CD14-positive monocyte (primary cell): Measurements from ENCODE around the gene CRYBG1. TPM values are rescaled to one million over a fixed set of nuclear protein-coding genes. Genes with fewer than 3 reads are reported as not detected.
A peak's percentile ranks its signal among the peaks of the same experiment; 100 is the strongest.

ENCODE experiments used
- DNase-seq, 3 donors: peaks; one replicate each; pipeline ENCODE4 v3.0.0-alpha.2; 2011 to 2022
- H2AFZ ChIP-seq: 2 replicates; pipeline ENCODE4 v1.6.0; 2012; ENCODE audit warnings: mild to moderate bottlenecking, low read depth, low read length, inconsistent platforms; ENCODE audit not compliant: insufficient read depth, poor library complexity, severe bottlenecking
- H3K27ac ChIP-seq, 2 donors: 1 replicate in 1 of 2; 2 replicates in 1 of 2; pipeline ENCODE4 v1.5.1; 2012 to 2013; ENCODE audit warnings: low read length in 2 of 2, control low read depth in 1 of 2, inconsistent platforms in 1 of 2, low read depth in 1 of 2, mild to moderate bottlenecking in 1 of 2
- H3K27me3 ChIP-seq, 2 donors: one replicate each; pipeline versions ENCODE4 v1.6.0 to v1.6.1; 2011 to 2013; ENCODE audit warnings: low read length in 2 of 2; ENCODE audit not compliant: control insufficient read depth in 2 of 2, insufficient read depth in 2 of 2
- H3K36me3 ChIP-seq, 2 donors: replicated peaks in 1 of 2; 1 replicate in 1 of 2; 2 replicates in 1 of 2; pipeline versions ENCODE4 v1.5.1 to v1.6.1; 2012 to 2013; ENCODE audit warnings: low read length in 2 of 2, control low read depth in 1 of 2, inconsistent platforms in 1 of 2, mild to moderate bottlenecking in 1 of 2; ENCODE audit not compliant: insufficient read depth in 2 of 2, control insufficient read depth in 1 of 2
- H3K4me1 ChIP-seq, 2 donors: 1 replicate in 1 of 2; 2 replicates in 1 of 2; pipeline versions ENCODE4 v1.5.1 to v1.6.1; 2012 to 2013; ENCODE audit warnings: low read length in 2 of 2, control low read depth in 1 of 2, inconsistent platforms in 1 of 2, mild to moderate bottlenecking in 1 of 2, moderate library complexity in 1 of 2; ENCODE audit not compliant: insufficient read depth in 2 of 2, control insufficient read depth in 1 of 2
- H3K4me2 ChIP-seq: replicated peaks from 2 replicates; pipeline ENCODE3; 2012; ENCODE audit warnings: low read length, moderate library complexity, mild to moderate bottlenecking; ENCODE audit not compliant: poor library complexity, severe bottlenecking; ENCODE audit errors: extremely low read depth
- H3K4me3 ChIP-seq, 3 experiments: fragments of 200-600 bp in 1 of 3; sonication (generic) in 1 of 3; replicated peaks in 1 of 3; 1 replicate in 2 of 3; 2 replicates in 1 of 3; pipeline ENCODE4 v1.5.1; 2011 to 2013; ENCODE audit warnings: low read length in 3 of 3, mild to moderate bottlenecking in 3 of 3, control low read depth in 2 of 3, low read depth in 2 of 3, inconsistent platforms in 1 of 3, moderate library complexity in 1 of 3
- H3K79me2 ChIP-seq: 2 replicates; pipeline ENCODE4 v1.6.0; 2012; ENCODE audit warnings: mild to moderate bottlenecking, control low read depth, inconsistent platforms, low read length, moderate library complexity; ENCODE audit not compliant: insufficient read depth
- H3K9ac ChIP-seq: 2 replicates; pipeline ENCODE4 v1.6.0; 2017; ENCODE audit warnings: low read length, mild to moderate bottlenecking; ENCODE audit not compliant: insufficient read depth, poor library complexity, severe bottlenecking
- H3K9me3 ChIP-seq, 2 donors: replicated peaks in 1 of 2; 1 replicate in 1 of 2; 2 replicates in 1 of 2; pipeline versions ENCODE4 v1.5.1 to v1.6.1; 2012 to 2013; ENCODE audit warnings: low read length in 2 of 2, control low read depth in 1 of 2; ENCODE audit not compliant: control insufficient read depth in 1 of 2, insufficient read depth in 1 of 2
- H4K20me1 ChIP-seq: 2 replicates; pipeline ENCODE4 v1.6.0; 2012; ENCODE audit warnings: mild to moderate bottlenecking, low read length, control low read depth, moderate library complexity; ENCODE audit not compliant: insufficient read depth
- H3K27ac Mint-ChIP-seq, 7 donors: one replicate each; pipeline ENCODE4 v1.8.0; 2020; ENCODE audit warnings: mild to moderate bottlenecking in 7 of 7, mixed read lengths in 7 of 7, moderate library complexity in 6 of 7, inconsistent platforms in 2 of 7
- H3K27me3 Mint-ChIP-seq, 3 donors: one replicate each; pipeline ENCODE4 v1.8.0; 2021 to 2022; ENCODE audit warnings: low read depth in 3 of 3, mild to moderate bottlenecking in 3 of 3, mixed read lengths in 3 of 3, moderate library complexity in 3 of 3, inconsistent platforms in 1 of 3
- H3K36me3 Mint-ChIP-seq, 2 donors: one replicate each; pipeline ENCODE4 v1.8.0; 2020; ENCODE audit warnings: mixed read lengths in 2 of 2, inconsistent platforms in 1 of 2, mild to moderate bottlenecking in 1 of 2
- H3K4me1 Mint-ChIP-seq: one replicate; pipeline ENCODE4 v1.8.0; 2020; ENCODE audit warnings: mild to moderate bottlenecking, mixed read lengths
- H3K4me3 Mint-ChIP-seq, 2 donors: one replicate each; pipeline ENCODE4 v1.8.0; 2020; ENCODE audit warnings: mild to moderate bottlenecking in 2 of 2, mixed read lengths in 2 of 2, moderate library complexity in 1 of 2
- H3K9me3 Mint-ChIP-seq, 7 donors: one replicate each; pipeline ENCODE4 v1.8.0; 2020 to 2022; ENCODE audit warnings: mixed read lengths in 7 of 7, mild to moderate bottlenecking in 6 of 7, moderate library complexity in 6 of 7, inconsistent platforms in 2 of 7
- CTCF ChIP-seq: fragments of 200-600 bp; IDR thresholded peaks from one replicate; pipeline ENCODE4 v1.8.0; 2022; ENCODE audit warnings: antibody characterized with exemption, mild to moderate bottlenecking
- WGBS: methylation state at CpG from one replicate; pipeline ENCODE4 v1.1.5; 2013; ENCODE audit warnings: missing lambda C conversion rate; ENCODE audit not compliant: insufficient coverage; 5-methylcytosine and 5-hydroxymethylcytosine counted together
- intact Hi-C, 2 donors: fragments of 100-400 bp; cut with micrococcal nuclease; formaldehyde crosslinking; loops; one replicate each; pipeline versions ENCODE4 v1.15.0 to v1.15.1; 2023
- polyA plus RNA-seq, 3 donors: library from polyadenylated mRNA; depleted of rRNA in 1 of 3; unstranded in 2 of 3; stranded (reverse) in 1 of 3; fragments of 300-500 nt in 2 of 3; fragments of >200 nt in 1 of 3; fragmentation: Illumina TruSeq in 2 of 3; gene quantifications; 1 replicate in 2 of 3; 2 replicates in 1 of 3; pipeline ENCODE4 v1.2.3, GENCODE V29; 2012 to 2021

The CRYBG1 gene
- polyA plus RNA-seq, 3 donors: 7.9 to 11.9 (median 11.1) TPM

- Histone ChIP-seq H3K27me3 (no peaks in the 10 kb centered on the region), H3K4me1 (no peaks in the 10 kb centered on the region), H3K9me3 (no peaks in the 10 kb centered on the region), H3K9ac (no peak overlapping the region), H4K20me1 (no peaks in the 10 kb centered on the region), H3K27ac (no peak overlapping the region), H3K4me2 (no peak overlapping the region), H2AFZ (no peak overlapping the region), H3K4me3 (no peak overlapping the region), H3K36me3 (no peaks in the 10 kb centered on the region), H3K79me2 (no peaks in the 10 kb centered on the region)
- no peak overlapping the region for H3K4me3 Mint-ChIP-seq
- H3K9me3 Mint-ChIP-seq: peaks cover 0 to 5% (median 0%) of the 10 kb centered on the region in 7 donors
- peaks cover 16% of the 10 kb centered on the region for H3K4me1 Mint-ChIP-seq
- 93% methylated on average over 4 of the region's 7 CpGs for WGBS
- H3K27ac Mint-ChIP-seq: no peak overlapping the region
- TF ChIP-seq CTCF: no peak
- DNase-seq: no peak
- H3K36me3 Mint-ChIP-seq: no peaks in the 10 kb centered on the region
- intact Hi-C loops: no loop called here
- peaks cover 0 to 4% (median 0%) of the 10 kb centered on the region in 3 donors for H3K27me3 Mint-ChIP-seq
These were observed 97.8 kb downstream of the CRYBG1 start for GRCh38 chr6:106458021-106458986.

DNA sequence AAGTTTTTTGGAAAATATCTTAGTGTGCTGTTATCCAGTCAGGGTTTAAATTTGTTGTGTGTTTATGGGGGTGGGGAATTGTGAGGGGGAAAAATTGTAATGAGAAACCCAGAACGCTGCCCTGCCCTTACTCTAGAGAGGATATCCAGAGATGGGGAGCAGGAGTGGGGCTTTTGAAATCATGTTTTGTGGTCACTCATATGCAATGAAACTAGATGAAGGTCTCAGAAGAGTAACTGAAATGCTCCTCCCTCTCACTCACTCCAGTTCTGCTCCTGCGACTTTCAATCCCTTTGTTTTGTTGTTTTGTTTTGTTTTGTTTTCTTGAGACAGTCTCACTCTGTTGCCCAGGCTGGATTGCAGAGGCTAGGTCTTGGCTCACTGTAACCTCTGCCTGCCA lies 100.0 kb downstream of the CRYBG1 start:
- H3K9ac ChIP-seq: no peak overlapping the region
- H3K27me3 ChIP-seq: no peaks in the 10 kb centered on the region
- H3K36me3 ChIP-seq: no peaks in the 10 kb centered on the region
- Mint-ChIP-seq H3K27me3 (no peaks in the 10 kb centered on the region), H3K4me3 (no peak overlapping the region), H3K27ac (no peak overlapping the region), H3K36me3 (no peaks in the 10 kb centered on the region), H3K4me1 (peaks cover 21% of the 10 kb centered on the region), H3K9me3 (peaks cover 0 to 5% (median 0%) of the 10 kb centered on the region in 7 donors)
- WGBS: no CpG with 5 or more reads among the region's 2 CpGs
- no peak for TF ChIP-seq CTCF
- H3K27ac ChIP-seq: no peak overlapping the region
- intact Hi-C loops: no loop called here
- no peak overlapping the region for H3K4me2 ChIP-seq
- no peak for DNase-seq
- H3K4me3 ChIP-seq: no peak overlapping the region
- peak overlapping the region; percentile 31 for H2AFZ ChIP-seq
- H4K20me1 ChIP-seq: no peaks in the 10 kb centered on the region
- no peaks in the 10 kb centered on the region for H3K9me3 ChIP-seq
- no peaks in the 10 kb centered on the region for H3K4me1 ChIP-seq
- no peaks in the 10 kb centered on the region for H3K79me2 ChIP-seq
